ENCODE measurements around the gene ATP11A.

- TF ChIP-seq EZH2phosphoT487 (IDR thresholded peaks at IDR 0.05; ENCODE audit: unreplicated experiment) (no peak), CTCF (conservative IDR thresholded peaks at IDR 0.05; ENCODE audit: low read depth in 2 of 2) (no peak), REST (IDR thresholded peaks at IDR 0.05; ENCODE audit: unreplicated experiment) (no peak), EZH2 (IDR thresholded peaks at IDR 0.05; ENCODE audit: low read depth, unreplicated experiment) (no peak), POLR2AphosphoS5 (IDR thresholded peaks at IDR 0.05; ENCODE audit: low read depth) (no peak), ETS1 (IDR thresholded peaks at IDR 0.05) (no peak), ZNF462 (CRISPR knock-in tag; IDR thresholded peaks at IDR 0.05) (no peak), CREB1 (CRISPR knock-in tag; IDR thresholded peaks at IDR 0.05; ENCODE audit: low read depth) (no peak), ZNF331 (CRISPR knock-in tag; IDR thresholded peaks at IDR 0.05; ENCODE audit: low read depth) (no peak), NANOG (IDR thresholded peaks at IDR 0.05; ENCODE audit: borderline replicate concordance) (no peak), STAT1 (IDR thresholded peaks at IDR 0.05; ENCODE audit: unreplicated experiment) (no peak), JUNB (IDR thresholded peaks at IDR 0.05; ENCODE audit: unreplicated experiment) (no peak), ZNF114 (CRISPR knock-in tag; IDR thresholded peaks at IDR 0.05) (no peak)
Observed at GRCh38 chr13:112645327-112645914, 44.4 kb upstream of the ATP11A start.

Measured in GM23338 (cell line).